ENCODE measurements around the gene TDRD3. TPM values are rescaled to one million over a fixed set of nuclear protein-coding genes. Genes with fewer than 3 reads are reported as not detected.

The TDRD3 gene
- total RNA-seq, 2 experiments from 2014 or later: 16.4 to 16.5 TPM

DNA sequence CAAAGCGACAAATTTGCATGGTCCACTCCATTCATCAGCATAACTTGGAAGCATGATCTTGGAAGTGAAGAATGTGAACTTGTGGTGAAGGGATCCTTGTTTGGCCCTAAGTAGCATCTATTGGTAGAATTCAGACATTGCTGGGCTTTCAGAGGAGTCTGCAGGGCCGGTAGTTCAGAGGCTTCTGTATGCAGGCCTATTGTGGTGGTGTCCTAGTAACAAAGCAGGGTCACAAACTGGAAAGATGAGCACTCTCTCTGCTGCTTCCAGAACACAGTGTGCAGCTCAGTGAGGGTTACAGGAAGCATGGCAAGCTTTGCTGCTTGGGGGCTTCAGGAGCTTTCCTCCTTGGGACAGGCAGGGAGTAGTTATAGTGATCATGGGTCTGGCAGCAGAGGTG lies 206.0 kb downstream of the TDRD3 start:
- CTCF ChIA-PET: no interaction called here
- H3K27me3 Mint-ChIP-seq: peaks cover 4% of the 10 kb centered on the region
- no peak overlapping the region for H3K27ac Mint-ChIP-seq
- intact Hi-C loops (cut with micrococcal nuclease): no loop called here
- no peak for DNase-seq
- POLR2A ChIA-PET: no interaction called here
- H3K36me3 Mint-ChIP-seq: no peaks in the 10 kb centered on the region
- no peaks in the 10 kb centered on the region for H3K4me1 Mint-ChIP-seq (ENCODE audit: low read depth)
- no peak overlapping the region for H3K4me3 Mint-ChIP-seq
- H3K9me3 Mint-ChIP-seq: no peaks in the 10 kb centered on the region

DNA sequence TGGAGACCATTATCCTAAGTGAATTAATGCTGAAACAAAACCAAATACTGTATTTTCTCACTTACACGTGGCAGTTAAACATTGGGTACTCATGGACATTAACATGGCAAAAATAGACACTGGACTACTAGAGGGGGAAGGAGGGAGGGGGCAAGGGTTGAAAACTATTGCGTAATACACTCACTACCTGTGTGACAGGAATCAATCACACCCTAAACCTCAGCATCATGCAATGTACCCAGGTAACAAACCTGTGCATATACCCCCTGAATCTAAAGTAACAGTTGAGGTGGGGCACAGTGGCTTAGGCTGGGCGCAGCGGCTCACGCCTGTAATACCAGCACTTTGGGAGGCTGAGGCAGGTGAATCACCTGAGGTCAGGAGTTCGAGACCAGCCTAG lies 207.0 kb downstream of the TDRD3 start:
- Mint-ChIP-seq H3K27me3 (peaks cover 4% of the 10 kb centered on the region), H3K4me1 (ENCODE audit: low read depth) (no peaks in the 10 kb centered on the region), H3K27ac (no peak overlapping the region), H3K9me3 (no peaks in the 10 kb centered on the region), H3K4me3 (no peak overlapping the region), H3K36me3 (no peaks in the 10 kb centered on the region)
- no peak for DNase-seq
- ChIA-PET CTCF (no interaction called here), POLR2A (no interaction called here)
- intact Hi-C loops (cut with micrococcal nuclease): no loop called here

DNA sequence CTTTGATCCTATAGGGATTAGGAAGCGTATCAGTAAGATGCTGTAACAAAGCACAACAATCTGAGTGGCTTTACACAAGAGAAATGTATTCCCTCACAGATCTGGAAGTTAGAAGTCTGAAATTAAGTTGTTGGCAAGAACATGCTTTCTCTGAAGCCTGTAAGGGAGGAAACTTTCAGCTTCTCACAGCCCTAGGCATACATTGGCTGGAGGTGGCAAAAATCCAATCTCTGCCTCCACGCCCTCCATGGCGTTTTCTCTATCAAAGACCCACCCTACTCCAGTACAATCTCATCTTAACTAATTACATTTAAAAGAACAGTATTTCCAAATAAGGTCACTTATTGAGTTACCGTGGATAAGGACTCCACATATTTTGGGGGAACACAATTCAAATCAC lies 211.9 kb downstream of the TDRD3 start:
- no peaks in the 10 kb centered on the region for H3K36me3 Mint-ChIP-seq
- intact Hi-C loops (cut with micrococcal nuclease): no loop called here
- H3K4me3 Mint-ChIP-seq: no peak overlapping the region
- H3K9me3 Mint-ChIP-seq: no peaks in the 10 kb centered on the region
- DNase-seq: no peak
- ChIA-PET CTCF (no interaction called here), POLR2A (no interaction called here)
- peaks cover 2% of the 10 kb centered on the region for H3K27me3 Mint-ChIP-seq
- no peaks in the 10 kb centered on the region for H3K4me1 Mint-ChIP-seq (ENCODE audit: low read depth)
- H3K27ac Mint-ChIP-seq: no peak overlapping the region

DNA sequence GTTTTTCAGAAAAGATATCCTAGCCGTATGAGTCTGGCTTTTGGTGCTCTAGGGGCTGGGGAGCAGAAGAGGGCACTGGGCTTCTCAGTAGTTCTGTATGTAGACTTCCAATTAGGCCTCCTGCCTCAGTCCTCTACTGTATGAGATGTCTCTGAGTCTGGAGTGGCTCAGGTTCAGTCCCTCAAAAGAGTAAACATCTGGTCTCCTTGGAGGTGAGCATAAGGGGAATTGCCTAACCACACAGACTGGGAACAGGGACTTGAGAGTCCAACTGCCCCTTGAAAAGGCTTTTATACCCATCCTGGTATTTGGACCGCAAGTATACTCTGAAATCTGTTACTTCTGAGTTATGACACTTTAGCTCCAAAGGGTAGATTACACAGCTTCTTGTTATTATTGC lies 214.5 kb downstream of the TDRD3 start:
- Mint-ChIP-seq H3K4me1 (ENCODE audit: low read depth) (no peaks in the 10 kb centered on the region), H3K36me3 (no peaks in the 10 kb centered on the region), H3K27ac (no peak overlapping the region), H3K27me3 (peaks cover 2% of the 10 kb centered on the region), H3K4me3 (no peak overlapping the region), H3K9me3 (no peaks in the 10 kb centered on the region)
- CTCF ChIA-PET: interaction anchor here (1.3 kb wide), 1 partner anchor 14 kb away, joined by 3 read pairs; no protein-coding TSS in a partner anchor
- no peak for DNase-seq
- intact Hi-C loops (cut with micrococcal nuclease): no loop called here
- POLR2A ChIA-PET: no interaction called here

DNA sequence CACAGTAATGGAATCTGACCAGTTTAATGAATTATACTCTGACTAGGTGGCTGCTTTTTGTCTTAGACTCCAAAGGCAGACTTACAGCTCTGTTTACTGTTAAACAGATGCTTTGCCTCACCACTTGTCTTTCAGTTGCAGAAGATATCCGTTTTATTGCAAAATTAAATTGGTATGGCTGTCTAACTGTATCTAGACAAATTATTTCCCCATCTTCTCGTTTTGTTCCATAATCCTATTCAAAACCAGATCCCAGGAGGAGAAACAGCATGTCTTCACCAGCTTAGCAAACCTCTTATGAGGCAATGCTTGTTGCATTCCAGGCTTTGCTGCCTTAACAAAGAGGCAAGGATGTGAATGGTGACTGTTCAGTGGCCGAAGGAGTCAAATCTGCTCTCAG lies 215.6 kb downstream of the TDRD3 start:
- Mint-ChIP-seq H3K4me1 (ENCODE audit: low read depth) (no peaks in the 10 kb centered on the region), H3K4me3 (no peak overlapping the region), H3K27me3 (peaks cover 2% of the 10 kb centered on the region), H3K27ac (no peak overlapping the region), H3K9me3 (no peaks in the 10 kb centered on the region), H3K36me3 (no peaks in the 10 kb centered on the region)
- CTCF ChIA-PET: interaction anchor here (1.3 kb wide), 1 partner anchor 13 kb away, joined by 3 read pairs; no protein-coding TSS in a partner anchor
- intact Hi-C loops (cut with micrococcal nuclease): no loop called here
- POLR2A ChIA-PET: no interaction called here
- DNase-seq: no peak

DNA sequence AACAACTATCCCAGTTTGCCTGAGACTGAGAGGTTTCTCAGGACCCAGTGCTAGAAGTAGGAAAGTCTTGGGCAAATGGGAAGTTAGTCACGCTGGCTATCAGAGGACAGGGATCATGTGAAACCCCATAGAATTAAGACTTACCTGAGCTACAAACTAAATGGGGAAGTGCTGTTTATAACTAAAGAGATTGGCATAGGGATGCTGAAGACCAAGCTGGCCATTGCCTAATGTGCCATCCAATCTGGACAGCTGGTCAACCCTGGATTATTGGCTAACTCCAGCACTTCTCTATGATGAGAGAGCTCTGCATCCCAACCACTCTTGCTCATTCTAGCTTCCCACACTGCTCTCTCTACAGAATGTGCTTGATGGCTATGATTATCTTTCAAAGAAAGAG lies 216.1 kb downstream of the TDRD3 start:
- H3K9me3 Mint-ChIP-seq: no peaks in the 10 kb centered on the region
- ChIA-PET CTCF (no interaction called here), POLR2A (no interaction called here)
- intact Hi-C loops (cut with micrococcal nuclease): no loop called here
- peaks cover 1% of the 10 kb centered on the region for H3K27me3 Mint-ChIP-seq
- no peak for DNase-seq
- H3K4me3 Mint-ChIP-seq: no peak overlapping the region
- H3K4me1 Mint-ChIP-seq (ENCODE audit: low read depth): no peaks in the 10 kb centered on the region
- H3K27ac Mint-ChIP-seq: no peak overlapping the region
- H3K36me3 Mint-ChIP-seq: no peaks in the 10 kb centered on the region

DNA sequence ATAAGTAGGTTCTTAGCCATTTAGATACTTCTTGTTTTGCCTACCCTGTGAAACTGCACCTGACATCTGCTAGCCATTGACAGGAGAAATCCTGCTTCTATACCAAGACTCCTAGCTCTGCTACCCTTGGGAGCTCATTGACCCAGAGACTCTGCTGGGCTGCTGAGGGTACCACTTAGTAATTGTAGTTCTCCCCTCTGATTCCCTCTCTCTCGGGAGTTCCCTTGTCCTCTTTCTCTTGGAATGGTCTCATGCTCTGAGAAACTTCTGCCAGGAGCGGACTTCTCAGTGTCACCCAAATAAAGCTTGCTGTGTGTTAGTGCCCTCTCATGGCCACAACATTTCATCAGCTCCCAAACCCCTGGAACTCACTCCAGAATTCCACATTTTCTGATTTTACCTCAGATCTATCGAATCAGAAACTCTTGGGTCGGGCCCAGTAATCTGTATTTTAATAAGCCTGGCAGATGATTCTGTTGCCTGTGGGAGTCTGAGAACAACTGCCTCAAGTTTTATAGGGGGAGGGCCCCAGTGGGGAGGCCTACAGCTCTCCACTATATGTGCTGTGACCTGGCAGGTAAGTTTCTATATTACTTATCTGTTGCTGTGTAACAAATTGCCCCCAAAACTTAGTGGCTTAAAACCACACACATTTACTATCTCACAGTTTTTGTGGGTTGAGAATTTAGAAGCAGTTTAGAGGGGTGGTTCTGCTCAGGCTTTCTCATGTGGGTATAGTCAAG lies 221.1 kb downstream of the TDRD3 start:
- Mint-ChIP-seq H3K36me3 (no peaks in the 10 kb centered on the region), H3K27me3 (no peaks in the 10 kb centered on the region), H3K4me1 (ENCODE audit: low read depth) (no peaks in the 10 kb centered on the region), H3K27ac (no peak overlapping the region), H3K4me3 (no peak overlapping the region), H3K9me3 (no peaks in the 10 kb centered on the region)
- no peak for DNase-seq
- ChIA-PET POLR2A (no interaction called here), CTCF (no interaction called here)
- intact Hi-C loops (cut with micrococcal nuclease): no loop called here

DNA sequence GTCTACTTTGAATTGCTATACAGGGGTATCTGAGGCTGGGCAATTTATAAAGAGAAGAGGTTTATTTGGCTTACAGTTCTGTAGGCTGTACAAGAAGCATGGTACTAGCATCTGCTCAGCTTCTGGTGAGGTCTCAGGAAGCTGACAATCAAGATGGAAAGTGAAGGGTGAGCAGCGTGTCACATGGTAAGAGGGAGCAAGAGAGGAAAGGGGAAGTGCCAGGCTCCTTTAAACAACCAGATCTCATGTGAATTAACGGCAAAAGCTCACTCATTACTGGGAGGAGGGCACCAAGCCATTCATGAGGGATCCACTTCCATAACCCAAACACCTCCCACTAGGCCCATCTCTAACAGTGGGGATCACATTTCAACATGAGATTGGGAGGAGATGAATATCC lies 222.4 kb downstream of the TDRD3 start:
- Mint-ChIP-seq H3K4me3 (no peak overlapping the region), H3K9me3 (no peaks in the 10 kb centered on the region), H3K27ac (no peak overlapping the region), H3K36me3 (no peaks in the 10 kb centered on the region), H3K4me1 (ENCODE audit: low read depth) (no peaks in the 10 kb centered on the region), H3K27me3 (peaks cover 3% of the 10 kb centered on the region)
- POLR2A ChIA-PET: no interaction called here
- intact Hi-C loops (cut with micrococcal nuclease): no loop called here
- DNase-seq: no peak
- CTCF ChIA-PET: no interaction called here

DNA sequence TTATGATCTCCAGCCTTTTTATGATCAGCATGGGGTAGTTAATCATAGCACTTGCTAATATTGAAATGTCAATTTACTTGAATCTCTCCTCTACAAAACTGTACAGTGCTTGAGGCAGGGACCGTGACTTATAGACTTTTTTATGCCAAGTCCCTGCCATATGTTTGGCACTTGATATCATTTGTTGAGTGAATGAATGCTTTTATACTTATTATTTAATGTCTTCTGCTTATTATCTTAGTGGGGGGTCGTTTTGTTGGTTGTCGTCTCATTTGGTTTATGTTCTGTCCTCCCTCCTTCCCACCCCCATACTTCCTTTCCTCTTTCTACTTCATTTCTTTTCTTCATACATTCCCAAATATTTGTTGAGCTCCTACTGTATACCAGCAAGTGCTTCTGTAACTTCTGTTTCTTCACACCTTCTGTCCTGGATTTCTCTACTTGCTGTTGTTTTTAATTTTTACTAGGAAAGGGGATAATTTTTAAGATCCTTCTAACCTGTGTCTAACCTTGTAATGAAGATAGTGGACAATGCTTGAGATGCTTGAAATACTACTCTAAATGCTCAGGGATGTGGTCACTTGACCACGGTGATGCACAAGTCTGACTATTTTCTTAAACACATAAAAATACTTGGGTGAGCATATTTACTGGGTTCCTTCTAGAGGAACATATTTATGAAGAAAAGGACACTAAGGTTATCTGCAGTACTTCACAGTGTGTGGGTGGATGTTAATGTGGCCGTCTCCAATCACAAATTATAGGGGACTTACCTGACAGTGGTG lies 223.8 kb downstream of the TDRD3 start:
- H3K27me3 Mint-ChIP-seq: peaks cover 4% of the 10 kb centered on the region
- no peak overlapping the region for H3K4me3 Mint-ChIP-seq
- CTCF ChIA-PET: no interaction called here
- POLR2A ChIA-PET: no interaction called here
- no peak overlapping the region for H3K27ac Mint-ChIP-seq
- no peaks in the 10 kb centered on the region for H3K9me3 Mint-ChIP-seq
- H3K4me1 Mint-ChIP-seq (ENCODE audit: low read depth): no peaks in the 10 kb centered on the region
- DNase-seq: no peak
- intact Hi-C loops (cut with micrococcal nuclease): no loop called here
- no peaks in the 10 kb centered on the region for H3K36me3 Mint-ChIP-seq

DNA sequence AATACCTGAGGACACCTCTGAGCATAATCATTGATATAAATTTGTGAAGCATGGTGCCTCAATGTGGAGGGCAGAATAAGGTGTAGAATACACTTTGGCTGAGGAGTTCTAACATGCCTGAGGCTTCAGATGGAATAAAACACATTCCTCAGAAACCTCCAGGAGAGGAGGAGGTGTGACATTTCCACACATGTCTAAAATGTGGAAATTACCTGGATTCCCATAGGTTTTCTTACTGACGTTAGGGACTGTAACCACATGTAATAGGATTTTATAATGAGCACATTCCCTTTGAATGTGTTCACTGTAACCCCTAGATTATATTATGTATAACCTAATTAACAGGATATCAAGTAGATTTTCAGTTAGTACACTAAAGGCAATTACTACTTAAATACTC lies 226.1 kb downstream of the TDRD3 start:
- H3K9me3 Mint-ChIP-seq: no peaks in the 10 kb centered on the region
- ChIA-PET POLR2A (no interaction called here), CTCF (no interaction called here)
- H3K4me1 Mint-ChIP-seq (ENCODE audit: low read depth): no peaks in the 10 kb centered on the region
- H3K4me3 Mint-ChIP-seq: no peak overlapping the region
- no peak for DNase-seq
- no peaks in the 10 kb centered on the region for H3K36me3 Mint-ChIP-seq
- no peak overlapping the region for H3K27ac Mint-ChIP-seq
- peaks cover 4% of the 10 kb centered on the region for H3K27me3 Mint-ChIP-seq
- intact Hi-C loops (cut with micrococcal nuclease): no loop called here

Other genes starting within 250 kb of the TDRD3 start
- gene DIAPH3, start 233.3 kb upstream of the TDRD3 start, total RNA-seq: 10 to 100 TPM; 31.3 to 31.9 TPM